Ovary (tissue), 9 donors: ENCODE results near the gene SIPA1L2. TPM values are rescaled to one million over a fixed set of nuclear protein-coding genes. Genes with fewer than 3 reads are reported as not detected.
"Not testable (repeated sequence)": the region's sequence is repeated elsewhere in the genome, so short reads cannot be mapped to it uniquely, and the experiment has no call there.

Experiments
- DNase-seq, 5 donors: peaks; one replicate each; pipeline ENCODE4 v3.0.0-alpha.2; 2019 to 2020
- H3K27ac ChIP-seq, 2 donors: fragments of 200-600 bp; one replicate each; pipeline versions ENCODE4 v1.5.1 to v1.8.0; 2019 to 2022
- H3K27me3 ChIP-seq: fragments of 200-600 bp; one replicate; pipeline ENCODE4 v1.8.0; 2022
- H3K36me3 ChIP-seq: fragments of 200-600 bp; sonication (generic); one replicate; pipeline ENCODE4 v1.5.1; 2019
- H3K4me1 ChIP-seq: one replicate; pipeline ENCODE4 v1.8.1; 2013; ENCODE audit warnings: mild to moderate bottlenecking, moderate library complexity; ENCODE audit not compliant: insufficient read depth
- H3K4me3 ChIP-seq: fragments of 200-600 bp; sonication (generic); one replicate; pipeline ENCODE4 v1.5.1; 2017
- H3K9me3 ChIP-seq, 2 donors: fragments of 200-600 bp in 1 of 2; sonication (generic) in 1 of 2; one replicate each; pipeline versions ENCODE4 v1.5.1 to v1.8.1; 2013 to 2019; ENCODE audit warnings: mild to moderate bottlenecking in 1 of 2, moderate library complexity in 1 of 2
- CTCF ChIP-seq, 3 donors: fragments of 450-650 bp in 2 of 3; fragments of 200-600 bp in 1 of 3; IDR thresholded peaks; one replicate each; pipeline versions ENCODE4 v1.5.1 to v1.8.0; 2016 to 2022; ENCODE audit warnings: antibody characterized with exemption in 3 of 3, mild to moderate bottlenecking in 1 of 3
- EP300 ChIP-seq: sonication (generic); formaldehyde crosslinking; IDR thresholded peaks from one replicate; pipeline ENCODE4 v1.6.1; 2017; ENCODE audit warnings: antibody characterized with exemption
- POLR2A ChIP-seq: fragments of 450-650 bp; IDR thresholded peaks from one replicate; pipeline ENCODE4 v1.6.1; 2017; ENCODE audit warnings: antibody characterized with exemption, mild to moderate bottlenecking, moderate library complexity
- WGBS, 3 donors: extraction: QIAGEN DNeasy Blood & Tissue Kit in 1 of 3; methylation state at CpG; one replicate each; pipeline versions ENCODE4 v1.1.5 to v1.1.7; 2013 to 2017; 5-methylcytosine and 5-hydroxymethylcytosine counted together
- intact Hi-C, 4 donors: fragments of 100-400 bp; cut with DNase I; formaldehyde crosslinking; loops; one replicate each; pipeline versions ENCODE4 v1.11.0 to v1.15.1; 2022 to 2023
- polyA plus RNA-seq, 2 donors: library from polyadenylated mRNA; stranded (reverse); fragments of 200-250 nt in 1 of 2; fragments of 350-450 nt in 1 of 2; fragmentation: Illumina TruSeq in 1 of 2; extraction: RNeasy Lipid Tissue Mini Kit (QIAGEN cat#74804) in 1 of 2; gene quantifications; one replicate each; pipeline ENCODE4 v1.2.3, GENCODE V29; 2013 to 2014
- total RNA-seq, 7 donors: library from RNA; depleted of rRNA in 2 of 7; stranded (reverse); fragments of >200 nt in 2 of 7; fragmentation: NEBNext Ultra II Directional in 3 of 7; extraction: Animal tissue kit (Norgen Biotek cat#: 25700) in 3 of 7; gene quantifications; one replicate each; pipeline versions ENCODE4 v1.1.0 to v1.2.4, GENCODE V29; 2016 to 2023
- donor health status: DM: no; HTN: no; CAD: no; lungs with moderate emphysema.
- donor health status: DM: no; HTN: no; CAD: no.
- donor health status: Bipolar disorder and iron deficiency.
- donor health status: DM: yes; HTN: yes; CAD: no.
- donor health status: DM: no; HTN: no; CAD: no.
- donor health status: DM: yes; HTN: yes; CAD: no.

SIPA1L2 gene
- total and polyA plus RNA-seq, 9 donors = 12.3 to 52.9 (median 20.1) TPM

GRCh38 chr1:232613752-232614381 is 16.1 kb downstream of the SIPA1L2 start:
- Histone ChIP-seq H3K9me3 (no peaks in the 10 kb centered on the region), H3K4me1 (peaks cover 14% of the 10 kb centered on the region), H3K27ac (peak overlapping the region in 1 of 2 donors; percentile 39), H3K4me3 (no peak overlapping the region), H3K36me3 (no peaks in the 10 kb centered on the region), H3K27me3 (no peaks in the 10 kb centered on the region)
- TF ChIP-seq CTCF (IDR thresholded peaks at IDR 0.05) = no peak
- no peak for TF ChIP-seq POLR2A
- no peak for TF ChIP-seq EP300
- WGBS, 3 donors = 5 to 12% (median 7%) methylated on average over 5 of the region's 5 CpGs
- peak in 1 of 5 donors; percentile 37 for DNase-seq
- intact Hi-C loops = no loop called here

DNA sequence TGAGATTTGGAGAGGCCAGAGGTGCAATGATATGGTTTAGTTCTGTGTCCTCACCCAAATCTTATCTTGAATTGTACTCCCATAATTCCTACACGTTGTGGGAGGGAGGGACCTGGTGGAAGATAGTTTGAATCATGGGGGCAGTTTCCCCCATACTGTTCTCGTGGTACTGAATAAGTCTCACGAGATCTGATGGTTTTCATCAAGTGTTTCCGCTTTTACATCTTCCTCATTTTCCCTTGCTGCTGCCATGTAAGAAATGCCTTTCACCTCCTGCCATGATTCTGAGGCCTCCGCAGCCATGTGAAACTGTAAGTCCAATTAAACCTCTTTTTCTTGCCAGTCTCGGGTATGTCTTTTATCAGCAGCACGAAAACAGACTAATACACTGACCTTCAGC is 17.1 kb downstream of the SIPA1L2 start:
- WGBS, 3 donors = 83 to 84% (median 84%) methylated on average over 7 of the region's 7 CpGs
- H3K9me3 ChIP-seq, H3K4me3 ChIP-seq, DNase-seq, intact Hi-C loops, H3K27me3 ChIP-seq, H3K36me3 ChIP-seq: not testable (repeated sequence)
- Histone ChIP-seq H3K4me1 (peaks cover 14% of the 10 kb centered on the region), H3K27ac (peak overlapping the region in 1 of 2 donors; percentile 39)

DNA sequence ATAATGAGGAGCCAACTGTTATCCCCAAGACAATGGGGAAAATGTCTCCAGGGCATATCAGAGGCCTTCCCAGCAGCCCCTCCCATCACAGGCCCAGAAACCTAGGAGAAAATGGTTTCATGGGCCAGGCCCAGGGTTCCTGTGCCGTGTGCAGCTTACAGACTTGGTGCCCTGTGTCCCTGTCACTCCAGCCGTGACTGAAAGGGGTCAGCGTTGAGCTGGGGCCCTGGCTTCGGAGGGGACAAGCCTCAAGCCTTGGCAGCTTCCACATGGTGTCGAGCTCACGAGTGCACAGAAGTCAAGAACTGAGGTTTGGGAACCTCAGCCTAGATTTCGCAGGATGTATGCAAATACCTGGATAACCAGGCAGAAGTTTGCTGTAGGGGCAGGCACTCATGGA is 18.1 kb downstream of the SIPA1L2 start:
- intact Hi-C loops = no loop called here
- Histone ChIP-seq H3K27ac (no peak overlapping the region), H3K27me3 (no peaks in the 10 kb centered on the region), H3K4me1 (peaks cover 13% of the 10 kb centered on the region), H3K9me3 (no peaks in the 10 kb centered on the region), H3K36me3 (no peaks in the 10 kb centered on the region), H3K4me3 (no peak overlapping the region)
- 97 to 99% (median 98%) methylated on average over 7 of the region's 7 CpGs for WGBS, 3 donors
- no peak for TF ChIP-seq POLR2A
- no peak for TF ChIP-seq EP300
- no peak for TF ChIP-seq CTCF (IDR thresholded peaks at IDR 0.05)
- DNase-seq = no peak

- not testable (repeated sequence) for DNase-seq
- 87 to 94% (median 91%) methylated on average over 11 of the region's 11 CpGs for WGBS, 3 donors
Observed at GRCh38 chr1:232610902-232611745, 18.8 kb downstream of the SIPA1L2 start.

GRCh38 chr1:232610192-232610901 is 19.6 kb downstream of the SIPA1L2 start:
- Histone ChIP-seq H3K27me3 (no peaks in the 10 kb centered on the region), H3K4me1 (peaks cover 11% of the 10 kb centered on the region), H3K9me3 (no peaks in the 10 kb centered on the region), H3K36me3 (no peaks in the 10 kb centered on the region), H3K27ac (no peak overlapping the region), H3K4me3 (no peak overlapping the region)
- 88 to 89% (median 89%) methylated on average over 6 of the region's 6 CpGs for WGBS, 3 donors
- intact Hi-C loops = no loop called here
- peak in 1 of 5 donors; percentile 46 for DNase-seq
- TF ChIP-seq POLR2A = no peak
- no peak for TF ChIP-seq CTCF (IDR thresholded peaks at IDR 0.05)
- TF ChIP-seq EP300 = no peak

More at GRCh38 chr1:232610902-232611745, 18.8 kb downstream of the SIPA1L2 start:
- H3K4me3 ChIP-seq, H3K9me3 ChIP-seq, H3K36me3 ChIP-seq, intact Hi-C loops, H3K27ac ChIP-seq, H3K27me3 ChIP-seq: not testable (repeated sequence)
- peaks cover 13% of the 10 kb centered on the region for H3K4me1 ChIP-seq
